Measurements from ENCODE around the gene SLC25A44.
A peak's percentile ranks its signal among the peaks of the same experiment; 100 is the strongest.

SLC25A44 gene, protein sequence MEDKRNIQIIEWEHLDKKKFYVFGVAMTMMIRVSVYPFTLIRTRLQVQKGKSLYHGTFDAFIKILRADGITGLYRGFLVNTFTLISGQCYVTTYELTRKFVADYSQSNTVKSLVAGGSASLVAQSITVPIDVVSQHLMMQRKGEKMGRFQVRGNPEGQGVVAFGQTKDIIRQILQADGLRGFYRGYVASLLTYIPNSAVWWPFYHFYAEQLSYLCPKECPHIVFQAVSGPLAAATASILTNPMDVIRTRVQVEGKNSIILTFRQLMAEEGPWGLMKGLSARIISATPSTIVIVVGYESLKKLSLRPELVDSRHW

DNA sequence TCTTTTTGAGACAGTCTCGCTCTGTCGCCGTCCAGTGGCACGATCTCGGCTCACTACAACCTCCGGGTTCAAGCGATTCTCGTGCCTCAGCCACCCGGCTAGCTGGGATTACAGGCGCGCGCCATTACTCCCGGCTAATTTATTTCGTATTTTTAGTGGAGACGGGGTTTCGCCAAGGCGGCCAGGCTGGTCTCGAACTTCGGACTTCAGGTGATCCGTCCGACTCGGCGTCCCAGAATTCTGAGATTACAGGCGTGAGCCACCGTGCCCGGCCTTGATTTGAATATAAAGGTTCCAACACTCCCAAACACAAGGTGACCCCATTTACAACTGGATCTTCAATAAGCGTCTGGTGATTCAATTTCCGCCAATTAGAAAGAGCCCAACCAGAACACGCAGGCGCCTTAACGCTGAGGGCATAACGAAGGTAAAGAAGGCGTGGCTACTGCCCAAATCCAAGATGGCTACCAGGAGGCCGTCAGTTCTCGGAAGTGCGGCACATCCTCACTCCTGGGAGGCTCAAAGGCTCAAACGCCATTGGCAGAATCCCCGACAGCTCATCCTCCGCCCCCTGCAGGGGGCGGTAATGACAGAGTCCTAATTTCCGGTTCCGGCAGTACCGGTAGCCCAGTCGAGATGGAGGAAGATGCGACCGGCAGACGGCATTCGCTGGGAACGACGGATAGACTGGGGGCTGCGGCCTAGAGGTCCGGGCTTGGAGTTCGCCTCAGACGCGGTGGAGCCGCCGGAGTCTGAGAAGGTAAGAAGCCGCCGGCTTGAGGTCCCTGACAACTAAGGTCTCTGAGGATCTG lies at the start of gene SLC25A44:
TSS of gene SLC25A44 (plus strand) at position 617 of the 812 bp plus-strand sequence. CDS start 5,744 bp downstream, outside the sequence.
- peak; percentile 99 for FAIRE-seq
- DNase-seq (ENCODE audit: extremely low spot score, insufficient read length, low read depth), result peak; percentile 87

DNA sequence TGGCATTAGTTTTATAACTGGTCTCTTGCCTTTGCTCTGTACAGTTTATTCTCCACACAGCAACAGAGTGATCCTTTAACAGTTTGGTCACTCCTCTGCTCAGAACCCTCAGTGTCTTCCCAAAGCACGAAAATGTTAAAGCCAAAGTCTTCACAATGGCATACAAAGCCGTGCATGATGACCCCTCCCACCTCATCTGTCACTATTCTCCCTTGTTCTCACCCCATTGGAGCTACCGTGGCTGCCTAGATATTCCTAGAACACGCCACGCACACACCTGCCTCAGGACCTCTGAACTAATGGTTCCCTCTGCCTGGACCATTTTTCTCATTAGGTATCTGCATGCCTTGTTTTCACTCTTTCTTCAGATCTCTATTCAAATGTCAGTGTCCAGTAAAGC lies 49.2 kb upstream of the SLC25A44 start:
- DNase-seq (ENCODE audit: extremely low spot score, insufficient read length, low read depth) (no peak), FAIRE-seq (no peak)

DNA sequence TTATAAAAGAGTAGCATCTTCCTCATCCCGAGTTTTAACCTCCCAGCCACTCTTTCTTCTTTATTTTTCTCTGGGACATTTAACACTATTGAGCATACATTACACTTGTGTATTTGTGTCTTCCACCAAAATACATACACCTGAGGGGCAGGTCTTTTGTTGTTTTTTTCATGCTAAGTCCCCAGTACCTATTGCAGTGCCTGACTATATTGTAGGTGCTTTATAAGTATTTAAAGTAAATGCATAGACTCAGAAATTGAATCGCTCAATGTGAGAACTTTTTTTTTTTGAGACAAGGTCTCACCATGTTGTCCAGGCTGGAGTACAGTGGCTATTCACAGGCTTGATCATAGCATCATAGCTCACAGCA lies 48.3 kb upstream of the SLC25A44 start:
- no peak for FAIRE-seq
- no peak for DNase-seq (ENCODE audit: extremely low spot score, insufficient read length, low read depth)

DNA sequence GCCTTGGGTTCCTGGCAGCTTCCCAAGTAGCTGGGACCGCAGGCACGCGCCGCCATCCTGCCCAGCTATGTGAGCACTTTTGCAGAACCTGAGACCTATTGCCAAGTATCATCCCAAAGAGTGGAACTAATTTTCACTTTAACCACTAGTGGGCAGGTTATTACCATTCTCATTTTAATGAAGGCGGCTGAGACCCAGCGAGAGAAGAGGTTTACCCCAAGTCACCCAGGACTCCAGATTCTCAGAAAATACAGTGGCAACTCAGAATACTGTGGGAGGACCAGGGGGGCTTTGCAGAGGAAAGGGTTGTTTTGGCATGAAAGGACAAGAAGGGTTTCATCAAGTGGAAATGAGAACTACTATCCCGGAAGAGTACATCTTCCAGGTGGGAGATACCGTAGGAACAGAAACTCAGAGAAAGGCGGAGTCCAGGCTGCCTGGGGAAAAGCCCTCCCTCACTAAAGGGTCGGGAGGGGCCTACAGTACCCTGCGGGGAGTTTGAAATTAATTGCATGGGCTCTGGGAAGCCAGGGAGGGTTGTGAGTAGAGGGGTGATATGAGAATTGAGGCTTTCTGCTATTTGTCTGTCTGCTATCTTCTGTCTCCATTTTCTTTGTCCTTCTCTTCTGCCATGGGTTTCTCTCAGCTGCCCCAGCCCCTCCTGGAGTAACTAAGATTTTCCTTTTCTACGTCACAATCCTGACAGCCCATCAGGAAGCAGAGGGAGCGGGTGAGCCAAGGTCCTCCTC lies 47.7 kb upstream of the SLC25A44 start:
- DNase-seq (ENCODE audit: extremely low spot score, insufficient read length, low read depth), result peak; percentile 44
- FAIRE-seq, result peak; percentile 96

DNA sequence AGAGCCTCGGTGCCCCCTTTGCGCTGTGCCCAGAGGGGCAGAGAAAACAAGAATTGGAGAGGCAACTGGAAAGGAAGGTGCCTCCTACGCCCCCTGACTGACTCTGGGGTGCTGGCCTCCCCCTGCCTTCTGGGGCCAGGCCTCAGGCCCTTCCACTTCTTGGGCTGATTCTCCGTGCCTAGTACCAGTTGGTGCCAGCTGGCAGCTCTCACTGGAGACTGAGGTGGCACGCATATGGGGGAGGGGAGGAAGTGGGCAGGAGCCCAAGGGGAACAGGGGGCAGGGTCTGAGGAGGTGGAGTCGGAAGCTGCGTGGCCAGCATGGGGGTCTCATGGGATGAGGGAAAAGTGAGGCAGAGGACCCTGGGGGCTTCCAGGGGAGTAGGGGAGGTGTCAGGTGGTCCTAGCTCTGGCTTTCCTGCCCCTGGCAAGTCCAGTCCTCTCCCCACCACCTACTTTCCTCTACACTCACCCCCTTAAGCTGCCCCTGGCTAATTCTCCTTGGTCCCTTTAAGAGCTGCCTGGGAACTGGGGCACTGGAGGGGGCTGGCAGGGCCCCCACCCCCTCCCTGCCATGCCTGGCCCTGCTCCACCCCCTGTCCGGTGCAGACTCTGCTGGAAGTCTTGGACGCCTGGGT lies 47.0 kb upstream of the SLC25A44 start:
- FAIRE-seq (peak; percentile 21), DNase-seq (ENCODE audit: extremely low spot score, insufficient read length, low read depth) (no peak)

DNA sequence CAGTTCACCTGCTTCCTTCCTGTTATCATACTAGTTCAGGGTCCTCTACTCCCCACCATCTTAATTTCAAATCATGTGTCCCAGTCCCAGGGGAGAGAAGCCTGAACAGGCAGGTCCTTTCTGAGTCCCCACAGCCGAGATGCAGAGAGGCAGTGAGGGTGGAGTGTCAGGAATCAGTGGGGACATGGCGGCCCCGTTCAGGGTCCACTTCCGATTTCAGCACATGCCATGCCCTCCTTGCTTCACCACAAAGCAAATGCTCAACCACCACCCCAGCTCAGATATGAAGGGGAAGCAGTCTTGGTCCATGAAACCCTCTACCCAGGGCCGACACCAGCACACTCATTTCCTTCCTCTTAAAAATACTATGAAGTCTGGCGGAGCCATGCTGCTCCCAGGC lies 45.7 kb upstream of the SLC25A44 start:
- DNase-seq (ENCODE audit: extremely low spot score, insufficient read length, low read depth) (no peak), FAIRE-seq (peak; percentile 85)

DNA sequence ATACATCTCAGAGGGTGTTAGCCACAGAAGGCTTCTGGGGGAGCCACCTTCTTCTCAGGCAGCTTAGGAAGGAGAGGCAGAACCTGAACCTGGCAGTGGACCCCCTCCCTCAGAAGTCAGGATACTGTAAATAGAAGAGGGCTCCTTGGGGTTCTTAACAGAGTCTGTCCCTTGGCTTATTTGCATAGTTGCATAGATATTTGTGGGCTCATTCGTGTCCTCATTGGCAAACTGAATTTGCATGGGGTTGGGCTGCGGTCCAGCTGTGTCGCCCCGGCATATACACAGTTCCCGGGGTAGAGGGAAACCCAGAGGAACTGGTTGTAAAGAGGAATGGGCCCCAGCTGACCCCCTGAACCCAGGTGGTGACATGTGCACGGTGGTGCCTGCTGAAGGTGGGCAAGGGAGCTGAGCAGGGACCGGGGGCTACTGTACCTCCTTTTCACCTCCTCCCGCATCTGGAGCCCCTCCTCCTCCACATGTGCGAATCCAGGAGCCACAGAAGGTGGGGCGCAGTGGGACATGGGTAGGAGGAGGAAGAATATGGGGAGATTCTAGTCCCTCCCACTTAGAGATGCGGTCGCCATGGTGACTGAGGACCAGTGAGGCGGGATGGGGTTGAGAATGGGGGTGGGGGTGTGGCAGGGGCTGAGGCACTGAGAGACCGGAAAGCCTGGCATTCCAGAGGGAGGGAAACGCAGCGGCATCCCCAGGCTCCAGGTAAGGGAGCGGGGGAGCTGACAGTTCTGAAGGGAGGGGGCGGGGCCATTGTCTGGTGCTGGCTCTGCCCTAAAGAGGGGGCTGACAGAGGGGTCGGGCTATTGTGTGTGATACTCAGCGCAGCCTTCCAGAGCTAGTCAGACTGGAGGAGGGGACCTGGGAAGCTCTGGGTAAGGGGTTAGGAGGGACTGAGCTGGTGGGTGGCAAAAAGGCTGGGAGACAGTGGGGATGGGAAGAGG lies 44.3 kb upstream of the SLC25A44 start:
- DNase-seq (ENCODE audit: extremely low spot score, insufficient read length, low read depth) (peak; percentile 45), FAIRE-seq (peak; percentile 98)

DNA sequence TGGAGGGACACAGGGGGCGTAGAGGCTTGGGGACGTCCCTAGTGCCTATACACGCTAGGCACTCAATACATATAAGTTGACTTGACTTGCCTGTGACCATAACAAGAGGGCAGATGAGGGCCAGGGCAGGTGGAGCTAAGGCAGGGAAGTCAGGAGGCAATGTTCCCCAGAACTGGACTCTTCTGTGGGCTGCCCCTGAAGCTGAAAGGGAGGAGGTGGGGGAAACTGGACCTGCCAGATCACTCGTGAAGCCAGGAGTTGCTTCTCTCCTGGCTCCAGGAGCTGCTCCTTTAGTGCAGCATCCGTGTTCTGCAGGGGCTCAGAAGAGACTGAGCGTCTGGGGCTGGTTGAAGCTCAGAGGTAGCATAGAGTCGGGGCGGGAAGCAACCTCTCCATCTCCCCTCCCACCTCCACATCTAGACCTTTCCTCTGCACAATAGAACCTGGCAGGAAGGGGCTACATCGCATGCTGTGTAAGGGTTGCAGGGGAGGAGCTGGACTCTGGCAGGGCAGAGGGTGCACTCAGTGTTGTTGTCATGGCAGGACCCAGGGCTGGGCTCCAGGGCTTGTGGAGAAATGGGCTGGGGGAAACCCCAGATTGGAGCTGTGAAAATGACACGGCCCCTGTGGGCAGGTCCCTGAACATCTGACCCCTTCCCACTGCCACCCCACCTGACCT lies 43.4 kb upstream of the SLC25A44 start:
- FAIRE-seq (peak; percentile 78), DNase-seq (ENCODE audit: extremely low spot score, insufficient read length, low read depth) (no peak)

DNA sequence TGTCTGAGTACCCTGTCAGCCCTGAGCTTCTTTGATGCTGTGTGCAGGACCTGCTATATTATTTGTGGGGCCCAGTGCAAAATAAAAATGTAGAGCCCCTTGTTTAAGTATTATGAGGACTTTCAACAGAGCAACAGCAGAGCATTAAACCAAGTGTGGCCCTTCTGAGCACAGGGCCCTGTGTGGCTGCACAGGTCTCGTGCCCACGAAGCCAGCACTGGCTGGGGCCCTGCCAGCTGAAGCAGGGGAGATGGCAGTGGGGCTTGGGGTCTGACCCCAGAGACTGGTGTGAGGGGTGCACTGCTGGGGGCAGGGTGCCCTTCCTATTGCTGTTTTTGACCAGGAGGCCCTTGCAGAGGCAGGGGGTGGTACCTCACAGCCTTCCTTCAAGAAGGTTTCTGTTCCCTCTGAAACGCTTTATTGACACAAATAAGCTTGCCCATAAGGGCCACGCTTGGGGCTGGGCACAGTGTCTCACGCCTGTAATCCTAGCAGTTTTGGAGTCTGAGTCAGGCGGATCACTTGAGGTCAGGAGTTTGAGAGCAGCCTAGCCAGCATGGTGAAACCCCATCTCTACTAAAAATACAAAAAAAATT lies 42.7 kb upstream of the SLC25A44 start:
- DNase-seq (ENCODE audit: extremely low spot score, insufficient read length, low read depth) (no peak), FAIRE-seq (peak; percentile 88)

DNA sequence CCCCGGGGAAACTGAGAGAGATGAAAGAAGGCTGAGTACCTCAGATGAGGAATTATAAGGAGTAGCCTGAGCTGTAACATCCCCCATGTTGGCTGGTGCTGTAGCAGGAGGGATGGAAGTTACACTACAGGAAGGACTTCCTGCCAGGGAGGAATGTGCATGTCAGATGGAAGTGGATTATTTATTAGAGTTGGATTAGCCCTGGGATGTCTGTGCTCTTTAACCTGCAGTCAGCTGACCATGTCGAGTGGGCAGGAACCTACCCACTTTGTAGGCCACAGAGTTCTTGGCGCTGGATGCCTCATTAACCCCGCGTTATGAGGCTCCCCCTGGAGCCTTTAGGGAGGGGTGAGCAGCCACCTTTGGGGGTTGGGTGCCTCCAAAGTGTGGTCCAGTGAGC lies 41.3 kb upstream of the SLC25A44 start:
- DNase-seq (ENCODE audit: extremely low spot score, insufficient read length, low read depth) (no peak), FAIRE-seq (no peak)

DNA sequence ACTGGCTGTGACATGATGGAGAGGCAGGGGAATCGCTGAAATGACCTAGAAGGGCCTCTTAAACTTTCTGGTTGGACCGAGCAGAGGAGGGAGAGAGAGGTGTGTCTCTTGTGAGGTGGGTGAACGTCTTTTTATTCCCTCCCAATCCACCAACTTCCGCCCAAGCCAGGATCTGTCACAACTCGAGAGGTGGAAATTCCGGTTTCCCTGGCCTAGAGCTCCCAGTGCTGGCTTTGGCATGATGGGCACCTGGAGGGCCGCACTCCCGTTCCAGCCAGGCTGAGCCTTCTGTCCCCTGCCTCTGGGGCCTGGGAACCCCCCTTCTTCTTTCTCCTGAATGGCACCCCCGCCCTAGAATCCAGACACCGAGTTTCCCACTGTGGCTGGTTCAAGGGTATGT lies 40.5 kb upstream of the SLC25A44 start, which contains the start of gene SEMA4A:
TSS of gene SEMA4A (plus strand) at position 224 of the 400 bp plus-strand sequence. CDS start 994 bp downstream, outside the sequence.
- DNase-seq (ENCODE audit: extremely low spot score, insufficient read length, low read depth) (no peak), FAIRE-seq (no peak)

DNA sequence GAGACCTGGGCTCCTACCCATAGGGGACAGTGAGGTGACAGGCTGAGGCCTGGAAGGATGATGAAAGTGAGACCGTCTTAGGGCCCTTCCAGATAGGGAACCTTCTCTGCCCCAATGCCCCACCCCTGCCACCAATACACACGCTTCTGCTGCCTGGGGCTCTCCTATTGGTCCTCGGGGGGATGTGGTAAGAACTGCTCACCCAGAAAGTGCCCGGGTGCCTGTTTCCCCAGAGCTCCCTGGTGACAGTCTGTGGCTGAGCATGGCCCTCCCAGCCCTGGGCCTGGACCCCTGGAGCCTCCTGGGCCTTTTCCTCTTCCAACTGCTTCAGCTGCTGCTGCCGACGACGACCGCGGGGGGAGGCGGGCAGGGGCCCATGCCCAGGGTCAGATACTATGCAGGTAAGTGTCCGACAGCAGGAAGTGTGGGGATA lies 39.6 kb upstream of the SLC25A44 start:
- peak; percentile 97 for FAIRE-seq
- peak; percentile 79 for DNase-seq (ENCODE audit: extremely low spot score, insufficient read length, low read depth)

DNA sequence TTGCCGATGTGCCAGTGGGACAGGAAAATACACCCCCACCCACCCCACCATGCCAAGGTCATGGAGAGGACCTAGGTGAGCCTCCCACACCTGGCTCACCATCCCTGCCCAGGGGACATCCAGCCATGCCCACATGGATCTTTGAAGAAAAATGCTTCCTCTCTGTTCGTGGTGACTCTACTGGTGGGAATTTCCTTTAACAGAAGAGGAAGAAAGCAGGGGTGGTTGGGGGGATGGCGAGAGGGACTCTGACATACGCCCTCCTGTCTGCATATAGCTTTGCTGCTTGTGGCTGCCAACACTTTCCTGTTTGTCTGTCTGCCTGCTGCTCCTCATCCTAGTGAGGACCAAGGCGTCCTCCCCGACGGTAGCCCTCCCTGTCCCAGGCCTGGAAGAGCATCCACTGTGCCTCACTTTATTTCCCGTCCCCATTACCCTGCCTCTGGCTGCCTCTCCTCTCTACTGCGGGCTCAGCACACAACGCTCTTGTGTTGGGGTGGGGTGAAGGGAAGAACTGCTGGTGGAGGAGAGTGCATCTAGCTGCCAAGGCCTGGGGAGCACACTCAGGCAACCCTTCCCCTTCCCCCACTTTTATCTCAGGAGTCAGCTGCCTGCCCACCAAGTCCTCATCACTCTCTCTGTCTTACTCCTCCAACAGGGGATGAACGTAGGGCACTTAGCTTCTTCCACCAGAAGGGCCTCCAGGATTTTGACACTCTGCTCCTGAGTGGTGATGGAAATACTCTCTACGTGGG lies 38.0 kb upstream of the SLC25A44 start:
- DNase-seq (ENCODE audit: extremely low spot score, insufficient read length, low read depth) (no peak), FAIRE-seq (no peak)

DNA sequence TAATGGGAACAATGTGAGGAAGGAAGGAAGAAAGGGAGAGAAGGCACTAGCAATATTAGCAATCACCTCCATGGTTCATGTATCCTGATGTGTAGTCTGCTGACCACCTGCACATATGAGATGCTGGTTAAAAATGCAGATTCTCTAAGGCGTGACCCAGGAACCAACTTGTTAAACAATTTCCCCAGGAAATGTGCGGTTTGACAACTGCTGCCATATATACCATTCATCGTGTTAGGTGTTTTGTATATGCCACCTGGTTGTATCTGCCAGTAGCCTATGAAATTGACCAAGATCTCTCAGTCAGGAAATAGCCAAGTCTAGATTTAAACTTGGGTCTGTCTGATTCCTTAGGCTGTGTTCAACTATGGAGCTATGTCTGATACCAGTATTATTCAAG lies 36.4 kb upstream of the SLC25A44 start:
- FAIRE-seq (peak; percentile 78), DNase-seq (ENCODE audit: extremely low spot score, insufficient read length, low read depth) (no peak)

DNA sequence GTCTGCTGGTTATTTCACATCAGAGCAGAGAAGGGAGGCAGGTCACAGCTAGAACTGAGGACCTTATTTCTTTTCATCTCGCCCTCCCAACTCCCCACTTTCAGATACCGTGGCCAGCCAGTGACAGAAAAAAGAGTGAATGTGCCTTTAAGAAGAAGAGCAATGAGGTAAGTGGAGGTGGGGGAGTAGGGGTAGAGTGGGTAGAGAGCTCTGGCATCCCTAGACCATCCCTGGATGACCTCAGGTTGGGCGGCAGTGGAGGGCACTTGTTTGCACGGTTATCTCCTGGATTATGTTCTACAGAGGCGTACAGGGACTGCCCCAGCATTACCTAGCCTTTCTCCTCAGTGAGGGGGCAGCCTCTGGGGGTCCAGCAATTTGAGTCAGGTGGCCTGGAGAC lies 35.9 kb upstream of the SLC25A44 start:
- DNase-seq (ENCODE audit: extremely low spot score, insufficient read length, low read depth), result no peak
- no peak for FAIRE-seq

DNA sequence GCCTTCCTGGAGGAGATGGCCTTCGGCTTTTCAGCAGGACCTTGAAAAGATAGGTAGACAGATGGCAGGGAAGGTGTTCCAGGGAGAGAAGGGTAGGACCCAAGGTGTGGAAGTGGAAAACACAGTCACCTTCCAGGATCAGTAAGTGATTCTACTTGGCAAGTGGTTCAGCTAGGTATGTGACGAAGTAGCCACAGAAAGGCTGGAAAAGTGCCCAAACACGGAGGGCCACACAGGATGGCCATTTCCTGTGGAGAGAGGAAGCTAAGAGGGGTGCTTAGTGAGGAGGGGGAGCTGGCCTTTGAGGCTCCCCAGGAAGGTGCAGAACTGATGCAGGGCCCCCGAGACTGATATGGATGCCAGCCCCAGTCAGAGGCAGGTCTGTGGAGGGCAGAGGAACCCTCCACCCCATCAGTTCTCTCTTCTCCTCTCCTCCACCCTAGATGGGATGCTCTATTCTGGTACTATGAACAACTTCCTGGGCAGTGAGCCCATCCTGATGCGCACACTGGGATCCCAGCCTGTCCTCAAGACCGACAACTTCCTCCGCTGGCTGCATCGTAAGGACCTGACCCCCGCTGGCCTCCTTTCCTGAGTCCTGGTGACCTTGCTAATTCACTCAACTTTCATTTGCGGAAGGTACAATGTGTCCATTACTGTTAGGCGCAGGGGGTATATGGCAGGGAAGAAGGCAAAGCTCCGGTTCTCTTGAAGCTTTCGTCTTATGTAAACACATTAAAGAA lies 33.7 kb upstream of the SLC25A44 start:
- FAIRE-seq, result no peak
- DNase-seq (ENCODE audit: extremely low spot score, insufficient read length, low read depth), result no peak

DNA sequence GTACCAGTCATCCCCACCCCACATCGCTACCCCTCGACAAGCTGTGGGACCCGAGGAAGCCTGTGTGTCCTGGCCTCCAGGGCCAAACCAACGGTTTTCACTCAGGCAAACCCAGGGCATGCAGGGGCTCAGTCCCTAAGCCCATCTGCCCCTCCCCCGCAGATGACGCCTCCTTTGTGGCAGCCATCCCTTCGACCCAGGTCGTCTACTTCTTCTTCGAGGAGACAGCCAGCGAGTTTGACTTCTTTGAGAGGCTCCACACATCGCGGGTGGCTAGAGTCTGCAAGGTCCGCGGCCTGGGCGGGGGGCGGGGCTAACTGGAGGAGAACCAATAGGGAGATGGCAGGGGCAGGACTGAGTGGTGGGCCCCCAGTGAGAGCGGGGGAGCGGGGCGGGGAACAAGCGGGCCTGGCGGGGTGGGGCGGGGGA lies 33.1 kb upstream of the SLC25A44 start:
- DNase-seq (ENCODE audit: extremely low spot score, insufficient read length, low read depth), result no peak
- no peak for FAIRE-seq

Data from GM18507 (cell line).